ENCODE results near the gene TSPAN4. TPM values are rescaled to one million over a fixed set of nuclear protein-coding genes. Genes with fewer than 3 reads are reported as not detected.

The TSPAN4 gene
- total and polyA plus RNA-seq, 2 donors (not counting 1 experiment from before 2014, with no cell fraction given): 2.9 to 7.4 TPM

DNA sequence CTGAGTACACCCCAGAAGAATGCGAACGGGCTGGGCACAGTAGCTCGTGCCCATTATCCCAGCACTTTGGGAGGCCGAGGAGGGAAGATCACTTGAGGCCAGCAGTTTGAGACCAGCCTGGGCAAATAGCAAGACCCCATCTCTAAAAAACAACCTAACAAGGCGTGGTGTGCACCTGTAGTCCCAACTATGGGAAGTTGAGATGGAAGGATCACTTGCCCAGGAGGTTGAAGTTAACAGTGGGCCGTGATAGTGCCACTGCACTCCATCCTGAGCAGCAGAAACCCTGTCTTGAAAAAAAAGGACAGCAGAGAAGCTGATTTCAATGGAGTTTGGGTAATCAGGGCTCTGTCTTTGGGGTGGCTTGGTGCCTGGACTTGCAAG lies 29.6 kb upstream of the TSPAN4 start:
- Histone ChIP-seq H3K27ac (ENCODE audit: low read length in 2 of 2) (no peak overlapping the region), H2AFZ (ENCODE audit: insufficient read depth, low read depth, low read length, poor library complexity, severe bottlenecking) (no peak overlapping the region), H3K4me3 (ENCODE audit: control extremely low read depth in 1 of 5, extremely low read depth in 1 of 5, insufficient read depth in 1 of 5, low read depth in 2 of 5, low read length in 4 of 5) (no peak overlapping the region), H3K36me3 (replicated peaks in 1 of 2; ENCODE audit: control extremely low read depth in 1 of 2, control insufficient read depth in 1 of 2, extremely low read depth in 1 of 2, insufficient read depth in 2 of 2, low read length in 1 of 2) (peaks cover 2 to 24% of the 10 kb centered on the region in 2 experiments), H4K20me1 (ENCODE audit: control insufficient read depth, insufficient read depth, low read length, poor library complexity, severe bottlenecking) (peaks cover 36% of the 10 kb centered on the region), H3K79me2 (ENCODE audit: control insufficient read depth, insufficient read depth, low read length) (peaks cover 24% of the 10 kb centered on the region), H3K9ac (ENCODE audit: low read length) (no peak overlapping the region), H3K4me2 (replicated peaks; ENCODE audit: low read depth, low read length, poor library complexity, severe bottlenecking) (no peak overlapping the region), H3K9me3 (ENCODE audit: control extremely low read depth in 1 of 3, control insufficient read depth in 2 of 3, insufficient read depth in 1 of 3, low read length in 2 of 3) (no peaks in the 10 kb centered on the region), H3K4me1 (ENCODE audit: control insufficient read depth in 2 of 2, insufficient read depth in 2 of 2, low read length in 2 of 2) (peaks cover 21 to 26% of the 10 kb centered on the region in 2 donors), H3K27me3 (replicated peaks in 1 of 4; ENCODE audit: control extremely low read depth in 1 of 4, control insufficient read depth in 3 of 4, insufficient read depth in 4 of 4, low read length in 3 of 4) (no peaks in the 10 kb centered on the region)
- intact Hi-C loops (cut with micrococcal nuclease): no loop called here
- TF ChIP-seq, protein P1, sequence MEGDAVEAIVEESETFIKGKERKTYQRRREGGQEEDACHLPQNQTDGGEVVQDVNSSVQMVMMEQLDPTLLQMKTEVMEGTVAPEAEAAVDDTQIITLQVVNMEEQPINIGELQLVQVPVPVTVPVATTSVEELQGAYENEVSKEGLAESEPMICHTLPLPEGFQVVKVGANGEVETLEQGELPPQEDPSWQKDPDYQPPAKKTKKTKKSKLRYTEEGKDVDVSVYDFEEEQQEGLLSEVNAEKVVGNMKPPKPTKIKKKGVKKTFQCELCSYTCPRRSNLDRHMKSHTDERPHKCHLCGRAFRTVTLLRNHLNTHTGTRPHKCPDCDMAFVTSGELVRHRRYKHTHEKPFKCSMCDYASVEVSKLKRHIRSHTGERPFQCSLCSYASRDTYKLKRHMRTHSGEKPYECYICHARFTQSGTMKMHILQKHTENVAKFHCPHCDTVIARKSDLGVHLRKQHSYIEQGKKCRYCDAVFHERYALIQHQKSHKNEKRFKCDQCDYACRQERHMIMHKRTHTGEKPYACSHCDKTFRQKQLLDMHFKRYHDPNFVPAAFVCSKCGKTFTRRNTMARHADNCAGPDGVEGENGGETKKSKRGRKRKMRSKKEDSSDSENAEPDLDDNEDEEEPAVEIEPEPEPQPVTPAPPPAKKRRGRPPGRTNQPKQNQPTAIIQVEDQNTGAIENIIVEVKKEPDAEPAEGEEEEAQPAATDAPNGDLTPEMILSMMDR (IDR thresholded peaks at IDR 0.05): no peak
- TF ChIP-seq EZH2 (IDR thresholded peaks at IDR 0.05; ENCODE audit: borderline replicate concordance, insufficient read depth, low read depth, low read length, poor library complexity, severe bottlenecking): no peak
- ATAC-seq (ENCODE audit: low read depth) (no peak), DNase-seq (no peak)
- Mint-ChIP-seq H3K27me3 (no peaks in the 10 kb centered on the region), H3K4me1 (peaks cover 32% of the 10 kb centered on the region), H3K4me3 (no peak overlapping the region), H3K27ac (no peak overlapping the region), H3K9me3 (ENCODE audit: insufficient read depth) (no peaks in the 10 kb centered on the region)
- ChIA-PET CTCF (no interaction called here), POLR2A (no interaction called here)
- WGBS (ENCODE audit: insufficient coverage): 95% methylated on average over 5 of the region's 6 CpGs

DNA sequence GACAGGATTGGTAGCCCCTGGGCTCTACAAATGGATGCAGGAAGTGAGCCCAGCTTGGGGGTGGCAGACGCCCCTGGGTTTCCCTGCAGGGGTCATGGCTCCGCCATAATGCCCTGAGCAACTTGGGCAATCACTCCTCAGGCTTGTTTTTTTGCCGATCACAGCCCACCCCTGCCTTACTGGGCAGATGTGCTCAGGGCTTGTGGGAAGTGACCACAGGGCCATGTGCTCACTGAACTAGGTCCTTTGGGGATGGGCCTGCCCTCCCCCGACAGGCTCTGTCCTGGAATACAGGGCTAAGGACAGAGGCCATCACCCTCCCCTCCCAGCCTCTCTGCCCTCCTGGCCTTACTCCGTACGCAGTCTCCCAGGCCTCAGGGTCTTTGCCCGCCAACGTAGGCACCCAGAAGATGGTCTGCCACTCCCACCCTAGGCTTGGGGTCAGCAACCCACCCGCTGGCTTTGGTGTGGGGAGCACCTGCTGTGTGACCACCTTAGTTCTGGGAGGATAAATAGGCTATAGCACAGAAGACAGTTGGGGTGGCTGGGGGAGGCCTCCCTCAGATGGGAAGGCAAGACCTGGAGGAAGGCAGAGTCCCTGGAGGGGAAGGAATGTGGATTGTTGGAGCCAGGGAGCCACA lies 29.1 kb upstream of the TSPAN4 start:
- ATAC-seq (ENCODE audit: low read depth): no peak
- H2AFZ ChIP-seq (ENCODE audit: insufficient read depth, low read depth, low read length, poor library complexity, severe bottlenecking): no peak overlapping the region

More for the DNA sequence above, 29.1 kb upstream of the TSPAN4 start:
- Mint-ChIP-seq H3K27me3 (no peaks in the 10 kb centered on the region), H3K4me3 (no peak overlapping the region), H3K9me3 (ENCODE audit: insufficient read depth) (no peaks in the 10 kb centered on the region), H3K27ac (no peak overlapping the region), H3K4me1 (peaks cover 31% of the 10 kb centered on the region)
- 82% methylated on average over 9 of the region's 9 CpGs for WGBS (ENCODE audit: insufficient coverage)
- no peak for DNase-seq
- no peak for TF ChIP-seq EZH2 (IDR thresholded peaks at IDR 0.05; ENCODE audit: borderline replicate concordance, insufficient read depth, low read depth, low read length, poor library complexity, severe bottlenecking)
- TF ChIP-seq, protein P1 (IDR thresholded peaks at IDR 0.05): no peak
- intact Hi-C loops (cut with micrococcal nuclease): no loop called here
- Histone ChIP-seq H3K36me3 (replicated peaks in 1 of 2; ENCODE audit: control extremely low read depth in 1 of 2, control insufficient read depth in 1 of 2, extremely low read depth in 1 of 2, insufficient read depth in 2 of 2, low read length in 1 of 2) (peaks cover 2 to 24% of the 10 kb centered on the region in 2 experiments), H3K27ac (ENCODE audit: low read length in 2 of 2) (no peak overlapping the region), H3K4me3 (ENCODE audit: control extremely low read depth in 1 of 5, extremely low read depth in 1 of 5, insufficient read depth in 1 of 5, low read depth in 2 of 5, low read length in 4 of 5) (no peak overlapping the region), H3K4me2 (replicated peaks; ENCODE audit: low read depth, low read length, poor library complexity, severe bottlenecking) (no peak overlapping the region), H4K20me1 (ENCODE audit: control insufficient read depth, insufficient read depth, low read length, poor library complexity, severe bottlenecking) (peaks cover 36% of the 10 kb centered on the region), H3K27me3 (replicated peaks in 1 of 4; ENCODE audit: control extremely low read depth in 1 of 4, control insufficient read depth in 3 of 4, insufficient read depth in 4 of 4, low read length in 3 of 4) (no peaks in the 10 kb centered on the region), H3K9ac (ENCODE audit: low read length) (no peak overlapping the region), H3K79me2 (ENCODE audit: control insufficient read depth, insufficient read depth, low read length) (peaks cover 26% of the 10 kb centered on the region), H3K9me3 (ENCODE audit: control extremely low read depth in 1 of 3, control insufficient read depth in 2 of 3, insufficient read depth in 1 of 3, low read length in 2 of 3) (no peaks in the 10 kb centered on the region), H3K4me1 (ENCODE audit: control insufficient read depth in 2 of 2, insufficient read depth in 2 of 2, low read length in 2 of 2) (peaks cover 19 to 24% of the 10 kb centered on the region in 2 donors)
- ChIA-PET POLR2A (no interaction called here), CTCF (no interaction called here)
